Measurements from ENCODE around the gene BAZ2B. TPM values are rescaled to one million over a fixed set of nuclear protein-coding genes. Genes with fewer than 3 reads are reported as not detected.
A peak's percentile ranks its signal among the peaks of the same experiment; 100 is the strongest.

The BAZ2B gene
- total RNA-seq, 3 donors from 2014 or later = 58.9 to 98.1 (median 72.5) TPM

DNA sequence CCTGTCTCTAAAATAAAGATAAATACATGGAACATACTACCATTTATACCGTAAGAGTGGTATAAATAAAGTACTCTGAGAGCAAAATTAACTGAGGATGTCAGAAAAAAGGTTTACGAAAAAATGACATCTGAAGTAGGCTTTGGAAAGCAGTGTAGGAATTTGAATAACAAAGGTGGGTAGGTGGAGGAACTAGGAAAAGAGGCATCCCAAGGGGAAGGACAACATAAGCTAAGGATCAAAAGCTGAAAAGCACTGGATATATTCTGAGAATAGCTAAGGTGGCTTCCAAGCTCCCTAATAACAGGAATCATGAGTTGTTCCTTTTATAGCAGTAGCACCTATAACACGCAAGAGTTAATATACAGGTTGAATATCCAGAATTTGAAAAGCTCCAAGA is 91.3 kb downstream of the BAZ2B start:
- Histone ChIP-seq H3K4me1 (ENCODE audit: low read depth) (no peaks in the 10 kb centered on the region), H3K36me3 (ENCODE audit: low read depth) (no peaks in the 10 kb centered on the region), H3K4me3 (no peak overlapping the region), H3K9me3 (no peaks in the 10 kb centered on the region)
- DNase-seq = no peak
- ATAC-seq = no peak
- intact Hi-C loops (cut with DNase I, micrococcal nuclease) = no loop called here
- TF ChIP-seq, protein P1, sequence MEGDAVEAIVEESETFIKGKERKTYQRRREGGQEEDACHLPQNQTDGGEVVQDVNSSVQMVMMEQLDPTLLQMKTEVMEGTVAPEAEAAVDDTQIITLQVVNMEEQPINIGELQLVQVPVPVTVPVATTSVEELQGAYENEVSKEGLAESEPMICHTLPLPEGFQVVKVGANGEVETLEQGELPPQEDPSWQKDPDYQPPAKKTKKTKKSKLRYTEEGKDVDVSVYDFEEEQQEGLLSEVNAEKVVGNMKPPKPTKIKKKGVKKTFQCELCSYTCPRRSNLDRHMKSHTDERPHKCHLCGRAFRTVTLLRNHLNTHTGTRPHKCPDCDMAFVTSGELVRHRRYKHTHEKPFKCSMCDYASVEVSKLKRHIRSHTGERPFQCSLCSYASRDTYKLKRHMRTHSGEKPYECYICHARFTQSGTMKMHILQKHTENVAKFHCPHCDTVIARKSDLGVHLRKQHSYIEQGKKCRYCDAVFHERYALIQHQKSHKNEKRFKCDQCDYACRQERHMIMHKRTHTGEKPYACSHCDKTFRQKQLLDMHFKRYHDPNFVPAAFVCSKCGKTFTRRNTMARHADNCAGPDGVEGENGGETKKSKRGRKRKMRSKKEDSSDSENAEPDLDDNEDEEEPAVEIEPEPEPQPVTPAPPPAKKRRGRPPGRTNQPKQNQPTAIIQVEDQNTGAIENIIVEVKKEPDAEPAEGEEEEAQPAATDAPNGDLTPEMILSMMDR (IDR thresholded peaks at IDR 0.05) = no peak

DNA sequence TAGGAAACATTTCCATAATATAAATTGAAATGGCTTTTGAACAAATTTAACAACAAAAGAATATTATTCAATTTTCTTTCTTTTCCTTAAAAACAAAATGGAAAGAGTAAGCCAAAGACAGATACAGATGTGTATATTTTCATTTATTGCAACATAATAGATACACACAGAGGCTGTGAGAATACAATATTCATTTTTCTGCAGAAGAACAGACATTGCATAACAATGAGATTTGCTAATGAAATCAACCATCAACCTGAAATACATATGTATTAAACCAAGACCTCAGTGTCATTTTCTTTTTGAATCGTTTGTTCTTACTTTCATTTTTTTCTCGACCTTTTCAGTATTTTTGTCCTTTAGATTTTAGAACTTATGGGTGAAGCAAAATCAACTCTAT is 95.1 kb downstream of the BAZ2B start:
- ATAC-seq (no peak), DNase-seq (no peak)
- Histone ChIP-seq H3K4me3 (no peak overlapping the region), H3K4me1 (ENCODE audit: low read depth) (no peaks in the 10 kb centered on the region), H3K9me3 (no peaks in the 10 kb centered on the region), H3K36me3 (ENCODE audit: low read depth) (no peaks in the 10 kb centered on the region)
- intact Hi-C loops (cut with DNase I, micrococcal nuclease) = no loop called here
- TF ChIP-seq, protein P1 (IDR thresholded peaks at IDR 0.05) = no peak

DNA sequence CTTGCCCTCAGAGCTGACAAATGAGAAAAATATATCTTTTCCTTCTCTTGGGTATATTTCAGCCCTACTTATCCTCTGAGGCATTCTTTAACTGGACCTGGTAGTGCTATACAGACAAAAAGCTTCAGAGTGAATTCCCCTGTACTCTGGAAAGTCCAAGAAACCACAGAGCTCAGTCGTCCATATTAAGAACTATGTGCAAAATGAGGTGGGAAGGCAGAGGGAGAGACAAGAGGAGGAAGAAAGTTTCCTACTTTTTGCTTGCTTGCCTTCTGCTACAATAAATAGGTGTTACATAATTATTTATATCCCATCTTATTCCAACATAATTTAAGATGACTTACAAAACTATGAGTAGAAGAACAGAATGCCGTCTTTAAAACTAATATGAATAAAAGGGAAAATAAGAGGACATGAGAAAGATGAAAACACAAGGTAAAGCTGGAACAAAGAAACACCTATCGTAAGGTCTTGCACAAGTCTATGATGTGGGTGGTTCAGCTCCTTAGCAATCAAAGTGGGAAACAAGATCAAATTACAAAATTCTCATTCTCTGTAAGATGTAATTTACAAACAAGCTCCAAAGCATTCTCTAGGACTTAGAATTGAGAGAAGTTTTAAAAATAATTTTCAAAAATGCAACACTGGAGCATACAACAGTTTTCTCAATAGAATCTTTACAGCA is 97.9 kb downstream of the BAZ2B start:
- no peak for DNase-seq
- H3K4me1 ChIP-seq (ENCODE audit: low read depth) = no peaks in the 10 kb centered on the region
- H3K36me3 ChIP-seq (ENCODE audit: low read depth) = no peaks in the 10 kb centered on the region
- no peak for ATAC-seq
- H3K9me3 ChIP-seq = no peaks in the 10 kb centered on the region
- intact Hi-C loops (cut with DNase I, micrococcal nuclease) = no loop called here
- TF ChIP-seq, protein P1 (IDR thresholded peaks at IDR 0.05) = no peak
- H3K4me3 ChIP-seq = no peak overlapping the region

DNA sequence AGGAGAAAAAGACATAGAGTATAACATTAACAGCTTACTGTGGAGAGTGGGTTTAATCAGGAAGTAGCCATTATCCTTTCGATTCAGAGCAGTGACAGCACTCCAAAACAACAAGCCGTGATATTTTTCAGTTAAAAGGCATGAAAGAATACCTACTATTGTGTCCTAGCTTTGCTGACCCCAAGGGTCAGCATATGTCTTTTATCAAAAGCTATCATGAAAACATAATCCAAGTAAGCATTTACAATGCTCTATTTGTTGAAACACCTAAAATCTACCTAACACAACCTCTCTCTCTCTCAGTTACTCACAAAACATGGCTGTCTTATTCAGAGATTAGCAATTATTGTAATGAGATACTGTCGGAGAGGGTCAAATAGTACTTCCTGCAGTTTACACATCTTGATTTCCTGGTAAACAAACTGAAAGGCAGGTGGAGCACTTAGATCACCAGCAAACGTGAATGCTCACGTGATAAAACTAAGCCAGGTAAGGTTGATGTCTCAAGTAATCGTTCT is 100.0 kb downstream of the BAZ2B start:
- ATAC-seq = peak; percentile 98
- Histone ChIP-seq H3K4me3 (peak overlapping the region; percentile 5), H3K4me1 (ENCODE audit: low read depth) (no peaks in the 10 kb centered on the region), H3K36me3 (ENCODE audit: low read depth) (no peaks in the 10 kb centered on the region), H3K9me3 (no peaks in the 10 kb centered on the region)
- peak in 1 of 3 donors; percentile 51 for DNase-seq
- TF ChIP-seq, protein P1 (IDR thresholded peaks at IDR 0.05) = no peak
- intact Hi-C loops (cut with DNase I, micrococcal nuclease) = no loop called here

DNA sequence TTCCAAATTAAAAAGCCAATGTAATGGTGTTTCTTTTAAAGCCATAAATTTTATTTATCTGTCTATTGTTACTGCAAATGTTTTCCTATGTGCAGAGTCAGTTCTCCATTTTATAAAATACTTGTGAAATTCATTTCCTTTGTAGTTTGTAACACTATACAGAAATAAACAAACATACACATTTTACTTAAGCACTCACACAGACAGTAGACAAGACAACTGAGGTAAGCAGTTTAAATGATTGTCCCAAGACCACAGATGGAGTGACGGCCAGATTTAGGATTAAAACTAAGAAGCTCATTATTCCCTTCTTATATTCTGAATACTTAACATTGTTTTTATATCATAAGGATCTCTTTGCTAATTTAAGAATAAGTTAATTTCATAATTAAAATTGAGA is 100.9 kb downstream of the BAZ2B start:
- DNase-seq = no peak
- Histone ChIP-seq H3K36me3 (ENCODE audit: low read depth) (no peaks in the 10 kb centered on the region), H3K9me3 (no peaks in the 10 kb centered on the region), H3K4me3 (no peak overlapping the region), H3K4me1 (ENCODE audit: low read depth) (no peaks in the 10 kb centered on the region)
- intact Hi-C loops (cut with DNase I, micrococcal nuclease) = no loop called here
- TF ChIP-seq, protein P1 (IDR thresholded peaks at IDR 0.05) = no peak
- ATAC-seq = no peak
